Coronary artery (tissue), 2 donors: Measurements from ENCODE around the gene LONP2.

ENCODE experiments used
- DNase-seq: peaks from one replicate; pipeline ENCODE4 v3.0.0-alpha.2; 2017; ENCODE audit warnings: low spot score
- H3K27ac ChIP-seq, 2 donors: fragments of 200-600 bp; sonication (generic); one replicate each; pipeline ENCODE4 v1.5.1; 2016 to 2019
- H3K4me3 ChIP-seq: fragments of 200-600 bp; sonication (generic); 2 replicates; pipeline ENCODE4 v1.5.1; 2016; ENCODE audit warnings: mild to moderate bottlenecking, moderate library complexity
- TF ChIP-seq, protein P1 (sequence below): fragments of 200-600 bp; sonication (generic); IDR thresholded peaks from one replicate; pipeline ENCODE4 v1.5.1; 2019; ENCODE audit warnings: antibody characterized with exemption

LONP2 gene

DNA sequence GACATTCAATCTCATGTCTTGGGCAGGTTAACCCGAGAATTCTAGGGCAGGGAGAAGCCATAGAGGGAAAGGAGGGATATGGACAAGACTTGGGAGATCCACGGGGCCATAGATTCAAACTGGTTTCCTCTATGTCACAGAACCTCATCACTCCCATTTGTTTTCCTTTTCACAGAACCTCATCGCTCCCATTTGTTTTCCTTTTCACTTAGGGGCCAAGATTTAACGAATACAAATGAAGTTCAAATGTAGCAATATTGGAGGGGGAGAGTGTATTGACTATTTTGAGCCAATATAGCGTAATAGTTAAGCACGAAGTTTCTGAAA lies 39.3 kb upstream of the LONP2 start:
- TF ChIP-seq, protein P1, sequence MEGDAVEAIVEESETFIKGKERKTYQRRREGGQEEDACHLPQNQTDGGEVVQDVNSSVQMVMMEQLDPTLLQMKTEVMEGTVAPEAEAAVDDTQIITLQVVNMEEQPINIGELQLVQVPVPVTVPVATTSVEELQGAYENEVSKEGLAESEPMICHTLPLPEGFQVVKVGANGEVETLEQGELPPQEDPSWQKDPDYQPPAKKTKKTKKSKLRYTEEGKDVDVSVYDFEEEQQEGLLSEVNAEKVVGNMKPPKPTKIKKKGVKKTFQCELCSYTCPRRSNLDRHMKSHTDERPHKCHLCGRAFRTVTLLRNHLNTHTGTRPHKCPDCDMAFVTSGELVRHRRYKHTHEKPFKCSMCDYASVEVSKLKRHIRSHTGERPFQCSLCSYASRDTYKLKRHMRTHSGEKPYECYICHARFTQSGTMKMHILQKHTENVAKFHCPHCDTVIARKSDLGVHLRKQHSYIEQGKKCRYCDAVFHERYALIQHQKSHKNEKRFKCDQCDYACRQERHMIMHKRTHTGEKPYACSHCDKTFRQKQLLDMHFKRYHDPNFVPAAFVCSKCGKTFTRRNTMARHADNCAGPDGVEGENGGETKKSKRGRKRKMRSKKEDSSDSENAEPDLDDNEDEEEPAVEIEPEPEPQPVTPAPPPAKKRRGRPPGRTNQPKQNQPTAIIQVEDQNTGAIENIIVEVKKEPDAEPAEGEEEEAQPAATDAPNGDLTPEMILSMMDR, result no peak
- no peak overlapping the region for H3K4me3 ChIP-seq
- H3K27ac ChIP-seq, result no peak overlapping the region
- no peak for DNase-seq

DNA sequence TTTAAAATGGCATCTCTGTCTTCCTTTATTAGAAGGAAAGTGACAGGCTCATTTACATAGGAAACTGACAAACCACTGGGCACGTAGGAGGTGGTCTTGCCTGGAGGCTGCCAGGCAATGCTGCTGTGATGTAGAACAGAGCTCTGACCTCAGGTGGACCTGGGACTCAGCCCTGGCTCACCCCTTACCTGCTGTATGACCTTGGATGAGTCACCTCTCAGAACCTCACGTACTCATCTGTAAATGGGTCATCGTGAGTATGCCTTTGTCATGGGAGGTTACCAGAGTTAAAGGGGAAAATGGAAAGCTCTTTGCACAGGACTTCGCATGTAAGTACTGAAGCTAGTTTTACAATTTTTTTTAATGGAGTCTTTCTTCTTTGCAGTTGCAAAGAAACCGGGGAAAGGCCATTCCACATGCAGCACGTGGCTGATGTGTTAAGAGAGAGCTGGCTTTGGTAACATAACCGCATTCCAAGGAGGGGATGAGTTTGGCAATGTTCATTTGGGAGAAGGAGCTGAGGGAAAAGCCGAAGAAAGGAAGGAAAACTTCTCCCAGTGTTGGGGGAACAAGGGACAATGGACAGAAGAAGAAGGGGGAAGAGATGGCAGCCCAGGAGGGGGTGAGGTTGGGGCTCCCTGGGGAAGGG lies 37.4 kb upstream of the LONP2 start:
- TF ChIP-seq, protein P1, result no peak
- DNase-seq, result no peak

DNA sequence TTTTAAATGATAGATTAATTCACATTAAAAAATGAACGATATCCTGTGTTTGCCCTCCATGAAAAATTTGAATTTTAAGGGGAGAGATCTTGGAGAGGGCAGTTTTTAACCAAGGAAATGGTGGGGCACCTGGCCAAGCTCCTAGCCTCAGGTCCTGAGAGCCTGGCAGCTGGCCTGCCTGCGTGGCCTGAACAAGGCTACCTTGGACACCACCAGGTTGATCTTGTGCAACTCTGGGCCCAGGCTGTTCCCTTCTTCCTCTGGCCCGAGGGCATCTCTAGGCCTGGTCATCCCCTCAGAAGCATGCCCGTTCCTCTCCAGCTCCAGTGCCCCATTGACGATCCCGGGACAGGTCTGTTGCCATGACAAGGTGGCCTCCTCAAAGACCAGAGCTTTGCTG lies 33.4 kb upstream of the LONP2 start:
- TF ChIP-seq, protein P1, result no peak
- no peak for DNase-seq

More for the DNA sequence above, 37.4 kb upstream of the LONP2 start:
- Histone ChIP-seq H3K27ac (no peak overlapping the region), H3K4me3 (no peak overlapping the region)

DNA sequence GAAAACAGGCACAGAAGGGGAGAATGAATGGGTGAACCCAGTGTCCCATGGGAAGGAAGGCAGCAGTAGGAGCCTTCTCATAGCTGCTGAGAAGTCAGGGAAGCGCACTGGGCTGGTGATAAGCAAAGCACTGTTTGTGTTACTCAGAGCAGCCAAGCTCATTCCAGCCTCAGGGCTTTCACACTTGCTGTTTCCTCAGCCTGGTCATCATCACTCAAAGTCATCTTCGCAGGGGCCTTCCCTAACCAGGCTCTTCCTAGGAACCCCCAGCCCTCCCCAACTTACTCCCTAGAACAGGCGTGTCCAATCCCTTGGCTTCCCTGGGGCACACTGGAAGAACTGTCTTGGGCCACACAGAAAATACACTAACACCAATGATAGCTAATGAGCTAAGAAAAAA lies 32.1 kb upstream of the LONP2 start:
- H3K27ac ChIP-seq, result no peak overlapping the region
- H3K4me3 ChIP-seq, result no peak overlapping the region
- TF ChIP-seq, protein P1, result no peak
- no peak for DNase-seq

More for the DNA sequence above, 33.4 kb upstream of the LONP2 start:
- no peak overlapping the region for H3K4me3 ChIP-seq
- no peak overlapping the region for H3K27ac ChIP-seq

DNA sequence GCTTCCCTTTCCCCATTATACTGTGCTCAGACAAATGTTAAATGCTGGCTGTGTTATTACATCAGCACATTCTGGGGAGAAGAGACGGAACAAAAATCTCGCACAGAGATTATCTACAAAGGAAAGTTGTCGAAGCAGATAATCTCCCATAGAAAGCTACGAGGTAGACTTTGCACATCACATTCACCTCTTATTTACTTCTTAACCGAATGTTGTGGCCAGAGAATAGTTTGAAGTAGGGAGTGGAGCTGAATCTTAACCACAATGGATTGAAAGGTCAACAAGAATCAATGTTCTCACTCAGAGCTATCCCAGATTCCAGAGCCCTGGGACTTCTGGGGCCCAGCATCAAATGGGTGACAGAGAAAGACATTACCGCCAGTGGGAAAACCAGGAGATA lies 28.4 kb upstream of the LONP2 start:
- Histone ChIP-seq H3K4me3 (no peak overlapping the region), H3K27ac (no peak overlapping the region)
- TF ChIP-seq, protein P1, result no peak
- DNase-seq, result no peak

DNA sequence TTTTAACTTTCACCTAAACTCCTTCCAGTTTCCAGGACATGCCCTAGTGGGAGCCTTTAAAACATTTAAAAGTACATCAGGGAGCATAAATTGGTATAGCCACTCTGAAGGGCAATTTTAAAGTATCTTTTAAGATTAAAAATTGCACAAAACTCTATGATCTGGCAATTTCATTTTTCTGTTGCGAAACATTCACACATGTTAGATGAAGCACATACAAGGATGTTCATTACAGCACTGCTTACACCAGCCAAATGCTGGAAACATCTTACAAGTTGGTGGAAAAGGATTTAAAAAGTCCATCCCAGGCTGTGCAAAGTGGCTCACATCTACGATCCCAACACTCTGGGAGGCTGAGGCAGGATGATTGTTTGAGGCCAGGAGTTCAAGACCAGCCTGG lies 26.4 kb upstream of the LONP2 start:
- TF ChIP-seq, protein P1, result no peak
- no peak for DNase-seq
- Histone ChIP-seq H3K27ac (no peak overlapping the region), H3K4me3 (no peak overlapping the region)

DNA sequence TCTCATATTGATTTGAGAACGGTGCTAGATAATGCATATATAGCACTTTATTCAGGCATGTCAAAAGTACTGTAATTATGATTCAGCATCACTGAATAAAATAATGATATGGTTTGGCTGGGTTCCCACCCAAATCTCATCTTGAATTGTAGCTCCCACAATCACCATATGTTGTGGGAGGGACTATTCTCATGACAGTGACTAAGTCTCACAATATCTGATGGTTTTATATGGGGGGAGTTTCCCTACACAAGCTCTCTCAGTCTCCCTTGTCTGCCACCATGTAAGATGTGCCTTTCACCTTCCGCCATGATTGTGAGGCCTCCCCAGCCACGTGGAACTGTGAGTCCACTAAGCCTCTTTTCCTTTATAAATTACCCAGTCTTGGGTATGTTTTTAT lies 25.6 kb upstream of the LONP2 start:
- no peak overlapping the region for H3K4me3 ChIP-seq

More for the DNA sequence above, 25.6 kb upstream of the LONP2 start:
- TF ChIP-seq, protein P1, result no peak
- no peak for DNase-seq
- H3K27ac ChIP-seq, result no peak overlapping the region
